GM13976 (cell line): ENCODE data around the gene KIAA1191.

Source experiments
- DNase-seq: peaks from one replicate; pipeline ENCODE4 v3.0.0; 2012; ENCODE audit warnings: low spot score
- CTCF ChIP-seq: IDR thresholded peaks from 2 replicates; pipeline ENCODE4 v1.5.1; 2012; ENCODE audit warnings: borderline replicate concordance, mild to moderate bottlenecking; ENCODE audit not compliant: insufficient read depth; ENCODE audit errors: extremely low read depth, missing control alignments, control extremely low read depth
- in situ Hi-C: fragments of 300-500 bp; cut with MboI; formaldehyde crosslinking; loops from one replicate; pipeline ENCODE4 v1.12.0; 2022; ENCODE audit warnings: low sequenced_read_pairs, mixed read lengths, inconsistent platforms; ENCODE audit not compliant: unreplicated experiment

The KIAA1191 gene

GRCh38 chr5:176341325-176342157 lies 20.0 kb downstream of the KIAA1191 start:
- DNase-seq: no peak
- in situ Hi-C loops: no loop called here
- no peak for TF ChIP-seq CTCF

DNA sequence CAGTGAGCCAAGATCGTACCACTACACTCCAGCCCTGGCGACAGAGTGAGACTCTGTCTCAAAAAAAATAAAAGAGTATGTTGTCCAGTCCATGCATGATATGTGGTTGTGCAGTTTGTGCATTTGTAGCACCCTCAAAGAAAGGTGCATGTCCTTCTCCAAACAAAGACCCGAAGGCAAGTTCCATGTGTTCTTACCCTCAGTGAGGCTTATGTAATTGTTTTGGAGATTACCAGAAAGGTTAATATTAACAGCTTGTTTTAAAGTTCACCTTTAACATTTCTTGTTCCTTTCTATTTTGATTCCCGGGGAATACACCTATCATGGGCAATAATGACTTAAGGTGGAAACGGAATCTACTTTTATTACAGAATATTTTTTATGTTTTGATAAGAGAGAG lies 22.3 kb downstream of the KIAA1191 start:
- in situ Hi-C loops: no loop called here
- no peak for DNase-seq
- TF ChIP-seq CTCF: no peak

GRCh38 chr5:176337913-176338312 lies 23.7 kb downstream of the KIAA1191 start:
- in situ Hi-C loops: no loop called here
- DNase-seq: no peak
- no peak for TF ChIP-seq CTCF

DNA sequence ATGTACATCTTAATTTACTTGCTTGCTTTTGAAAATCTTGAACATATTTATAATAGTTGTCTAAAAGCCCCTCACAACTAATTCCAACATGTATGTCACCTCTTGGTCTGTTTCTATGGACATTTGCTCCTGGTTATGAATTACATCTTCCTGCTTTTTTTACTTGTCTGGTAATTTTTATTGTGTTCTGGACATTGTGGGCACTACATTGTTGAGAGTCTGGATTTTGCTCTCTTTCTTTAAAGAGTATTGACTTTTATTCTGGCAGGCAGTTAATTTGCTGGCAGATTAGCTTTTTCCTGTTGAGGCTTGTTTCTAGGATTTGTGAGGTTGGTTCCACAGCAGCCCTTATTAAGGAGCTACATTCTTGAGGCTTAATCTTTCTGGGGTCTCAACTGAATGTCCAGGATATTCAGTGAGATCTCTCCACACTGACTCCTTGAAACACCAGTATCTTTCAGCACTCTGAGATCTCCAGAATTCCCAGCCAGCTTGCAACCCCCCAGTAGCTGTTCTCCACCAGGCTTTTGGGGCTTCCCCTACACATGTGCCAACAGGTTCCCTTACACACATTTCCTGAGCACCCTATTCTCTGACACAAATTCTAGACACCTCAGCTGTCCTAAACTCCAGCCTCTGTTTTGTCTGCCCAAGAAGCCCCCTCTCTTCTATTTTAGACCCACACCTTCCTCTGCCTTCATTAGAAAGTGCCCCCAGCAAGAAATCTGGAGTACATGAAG lies 27.4 kb downstream of the KIAA1191 start:
- TF ChIP-seq CTCF: no peak
- in situ Hi-C loops: no loop called here
- no peak for DNase-seq

GRCh38 chr5:176320577-176320976 lies 41.0 kb downstream of the KIAA1191 start:
- DNase-seq: no peak
- in situ Hi-C loops: no loop called here
- no peak for TF ChIP-seq CTCF

GRCh38 chr5:176319827-176320554 lies 41.6 kb downstream of the KIAA1191 start:
- TF ChIP-seq CTCF: no peak
- DNase-seq: no peak

More at GRCh38 chr5:176319827-176320554, 41.6 kb downstream of the KIAA1191 start:
- in situ Hi-C loops: no loop called here
